Iris pigment epithelial cell (primary cell): Measurements from ENCODE around the gene TEAD1.
A peak's percentile ranks its signal among the peaks of the same experiment; 100 is the strongest.

Experiments
- DNase-seq: peaks from one replicate; pipeline ENCODE4 v3.0.0-alpha.2; 2011; ENCODE audit warnings: low read depth

TEAD1 gene

GRCh38 chr11:12897867-12898266 lies 223.6 kb downstream of the TEAD1 start:
- no peak for DNase-seq

GRCh38 chr11:12900496-12900895 lies 226.3 kb downstream of the TEAD1 start:
- DNase-seq = peak; percentile 92

- DNase-seq = peak; percentile 47
Observed at GRCh38 chr11:12901272-12901671, 227.1 kb downstream of the TEAD1 start.

GRCh38 chr11:12901874-12902481 lies 227.8 kb downstream of the TEAD1 start:
- DNase-seq = peak; percentile 15

GRCh38 chr11:12902791-12903486 lies 228.7 kb downstream of the TEAD1 start:
- DNase-seq = no peak

- no peak for DNase-seq
Observed at GRCh38 chr11:12905435-12905834, 231.2 kb downstream of the TEAD1 start.

- DNase-seq = peak; percentile 28
Observed at GRCh38 chr11:12906501-12906900, 232.3 kb downstream of the TEAD1 start.

- DNase-seq = no peak
Observed at GRCh38 chr11:12909879-12910278, 235.7 kb downstream of the TEAD1 start.

- DNase-seq = no peak
Observed at GRCh38 chr11:12914400-12914912, 240.2 kb downstream of the TEAD1 start.

GRCh38 chr11:12915093-12915492 lies 240.9 kb downstream of the TEAD1 start:
- DNase-seq = no peak

- no peak for DNase-seq
Observed at GRCh38 chr11:12917822-12918221, 243.6 kb downstream of the TEAD1 start.

GRCh38 chr11:12918667-12919066 lies 244.4 kb downstream of the TEAD1 start:
- no peak for DNase-seq

- DNase-seq = peak; percentile 40
Observed at GRCh38 chr11:12922418-12922817, 248.2 kb downstream of the TEAD1 start.

- peak; percentile 66 for DNase-seq
Observed at GRCh38 chr11:12922980-12923507, 248.8 kb downstream of the TEAD1 start.

- DNase-seq = no peak
Observed at GRCh38 chr11:12924650-12925049, 250.4 kb downstream of the TEAD1 start.

GRCh38 chr11:12925520-12925919 lies 251.3 kb downstream of the TEAD1 start:
- DNase-seq = no peak

GRCh38 chr11:12927221-12927620 lies 253.0 kb downstream of the TEAD1 start:
- no peak for DNase-seq

GRCh38 chr11:12927886-12928285 lies 253.7 kb downstream of the TEAD1 start:
- no peak for DNase-seq

- peak; percentile 22 for DNase-seq
Observed at GRCh38 chr11:12930850-12931249, 256.6 kb downstream of the TEAD1 start.

- no peak for DNase-seq
Observed at GRCh38 chr11:12932485-12932884, 258.3 kb downstream of the TEAD1 start.

- no peak for DNase-seq
Observed at GRCh38 chr11:12936200-12936599, 262.0 kb downstream of the TEAD1 start.

- DNase-seq = no peak
Observed at GRCh38 chr11:12938590-12939247, 264.5 kb downstream of the TEAD1 start.

GRCh38 chr11:12941671-12942070 lies 267.4 kb downstream of the TEAD1 start:
- DNase-seq = no peak
